ENCODE results near the gene LRP1.

Gene LRP1

DNA sequence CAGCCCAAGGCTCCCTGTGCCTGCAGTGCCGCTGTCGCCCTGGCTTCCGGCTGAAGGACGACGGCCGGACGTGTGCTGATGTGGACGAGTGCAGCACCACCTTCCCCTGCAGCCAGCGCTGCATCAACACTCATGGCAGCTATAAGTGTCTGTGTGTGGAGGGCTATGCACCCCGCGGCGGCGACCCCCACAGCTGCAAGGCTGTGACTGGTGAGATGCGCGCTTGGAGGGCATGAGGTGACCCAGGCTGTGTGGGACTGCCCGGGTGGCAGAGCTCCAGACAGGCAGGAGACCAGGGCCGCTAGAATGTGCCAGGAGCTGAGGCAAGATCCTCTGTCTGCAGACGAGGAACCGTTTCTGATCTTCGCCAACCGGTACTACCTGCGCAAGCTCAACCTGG is 68.7 kb downstream of the LRP1 start:
- no peak for DNase-seq

- no peak for DNase-seq
Measured at GRCh38 chr12:57198329-57198728, 70.0 kb downstream of the LRP1 start.

DNA sequence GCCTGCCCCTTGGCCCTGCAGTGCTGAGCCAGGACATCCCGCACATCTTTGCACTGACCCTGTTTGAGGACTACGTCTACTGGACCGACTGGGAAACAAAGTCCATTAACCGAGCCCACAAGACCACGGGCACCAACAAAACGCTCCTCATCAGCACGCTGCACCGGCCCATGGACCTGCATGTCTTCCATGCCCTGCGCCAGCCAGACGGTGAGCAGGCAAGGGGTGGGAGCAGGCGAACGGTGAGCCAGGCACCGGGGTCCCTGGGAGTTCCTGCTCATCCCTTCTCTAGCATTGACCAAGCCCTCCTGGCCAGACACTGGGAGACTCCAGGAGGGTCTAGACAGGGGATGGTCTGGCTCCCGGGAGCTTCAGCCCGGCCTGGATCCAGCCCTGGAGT is 70.9 kb downstream of the LRP1 start:
- DNase-seq, result no peak

DNA sequence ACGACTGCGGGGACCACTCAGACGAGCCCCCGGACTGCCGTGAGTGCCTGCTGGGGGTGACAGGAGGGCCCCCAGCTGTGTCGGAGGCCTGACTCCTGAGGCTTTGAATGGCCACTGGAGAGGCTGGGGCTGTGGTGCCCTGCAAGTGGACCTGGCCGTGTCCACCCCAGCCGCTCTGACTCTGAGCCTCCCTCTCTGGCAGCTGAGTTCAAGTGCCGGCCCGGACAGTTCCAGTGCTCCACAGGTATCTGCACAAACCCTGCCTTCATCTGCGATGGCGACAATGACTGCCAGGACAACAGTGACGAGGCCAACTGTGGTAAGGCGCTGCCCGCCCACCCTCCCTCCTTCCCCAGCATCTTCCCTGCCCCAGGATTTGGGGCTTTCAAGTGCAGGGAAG is 72.2 kb downstream of the LRP1 start:
- DNase-seq, result no peak

GRCh38 chr12:57201219-57201618 is 72.9 kb downstream of the LRP1 start:
- no peak for DNase-seq

- DNase-seq, result no peak
Measured at GRCh38 chr12:57201631-57202030, 73.3 kb downstream of the LRP1 start.

GRCh38 chr12:57202321-57202720 is 74.0 kb downstream of the LRP1 start:
- no peak for DNase-seq

- no peak for DNase-seq
Measured at GRCh38 chr12:57203201-57203600, 74.9 kb downstream of the LRP1 start.

DNA sequence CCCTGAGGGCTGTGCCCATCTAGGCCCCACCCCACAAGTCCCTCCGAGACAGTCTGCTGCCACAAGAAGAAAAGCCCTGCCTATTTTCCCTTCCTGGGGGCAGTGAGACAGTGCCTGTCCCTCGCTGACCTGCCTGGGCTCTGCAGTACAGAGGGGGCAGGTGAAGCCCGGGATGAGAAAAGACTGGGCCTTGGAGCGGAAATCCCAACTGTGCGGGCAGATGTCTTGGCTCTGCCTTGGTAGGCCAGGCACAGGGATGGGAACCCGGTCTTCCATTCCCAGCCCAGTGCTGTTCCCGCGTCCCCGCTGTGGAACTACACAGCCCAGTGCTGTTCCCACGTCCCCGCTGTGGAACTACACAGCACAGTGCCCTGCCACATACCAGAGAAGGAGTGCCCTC is 75.5 kb downstream of the LRP1 start:
- no peak for DNase-seq

- DNase-seq, result no peak
Measured at GRCh38 chr12:57204454-57204853, 76.2 kb downstream of the LRP1 start.

DNA sequence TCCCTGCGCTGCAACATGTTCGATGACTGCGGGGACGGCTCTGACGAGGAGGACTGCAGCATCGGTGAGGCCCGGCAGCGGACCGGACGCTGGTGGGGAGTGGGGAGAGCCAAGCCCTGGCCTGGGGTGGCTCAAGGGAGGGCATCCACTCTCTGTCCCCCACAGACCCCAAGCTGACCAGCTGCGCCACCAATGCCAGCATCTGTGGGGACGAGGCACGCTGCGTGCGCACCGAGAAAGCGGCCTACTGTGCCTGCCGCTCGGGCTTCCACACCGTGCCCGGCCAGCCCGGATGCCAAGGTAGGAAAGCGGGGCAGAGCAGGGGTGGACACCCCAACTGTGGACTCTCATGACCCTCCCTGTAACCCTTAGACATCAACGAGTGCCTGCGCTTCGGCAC is 76.9 kb downstream of the LRP1 start:
- no peak for DNase-seq

DNA sequence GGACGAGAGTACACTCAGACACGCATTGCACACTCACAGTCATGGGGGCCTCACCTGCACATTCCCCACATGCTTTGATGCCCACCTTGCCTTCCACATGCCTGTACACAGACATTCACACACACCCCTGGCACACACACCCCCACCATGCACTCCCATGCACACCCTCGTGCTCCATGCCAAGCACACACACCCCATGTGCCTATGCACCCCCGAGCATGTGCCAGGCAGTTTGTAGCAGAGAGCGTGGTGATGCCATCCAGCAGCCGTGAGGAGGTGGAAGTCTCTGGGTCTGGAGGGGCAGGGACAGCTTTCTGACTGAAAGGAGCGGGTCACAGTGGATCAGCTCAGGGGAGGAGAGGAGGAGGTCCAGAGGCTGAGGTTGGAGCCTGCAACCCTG is 77.6 kb downstream of the LRP1 start:
- no peak for DNase-seq

GRCh38 chr12:57207731-57208630 is 79.7 kb downstream of the LRP1 start:
- no peak for DNase-seq

DNA sequence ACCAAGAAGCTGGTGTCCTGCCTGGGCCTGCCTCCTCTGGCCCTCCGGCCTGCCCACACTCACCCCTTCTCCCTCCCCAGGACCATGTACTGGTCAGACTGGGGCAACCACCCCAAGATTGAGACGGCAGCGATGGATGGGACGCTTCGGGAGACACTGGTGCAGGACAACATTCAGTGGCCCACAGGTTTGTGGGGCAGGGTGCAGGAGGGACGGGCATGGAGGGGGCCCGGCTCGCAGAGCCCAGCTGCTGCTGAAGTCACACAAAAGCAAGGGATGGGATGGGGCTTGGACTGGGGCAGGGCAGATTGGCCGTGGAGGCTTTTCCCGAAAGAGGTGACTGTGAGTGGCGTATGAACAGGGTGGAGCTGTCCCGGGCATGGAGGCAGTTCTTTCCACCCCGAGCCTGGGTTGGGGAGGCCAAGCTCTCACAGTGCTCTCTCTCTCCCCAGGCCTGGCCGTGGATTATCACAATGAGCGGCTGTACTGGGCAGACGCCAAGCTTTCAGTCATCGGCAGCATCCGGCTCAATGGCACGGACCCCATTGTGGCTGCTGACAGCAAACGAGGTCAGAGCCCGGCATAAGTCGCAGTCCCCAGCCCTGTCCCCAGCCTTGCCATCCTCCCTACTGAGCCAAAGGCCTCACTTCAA is 80.5 kb downstream of the LRP1 start:
- no peak for DNase-seq

GRCh38 chr12:57209916-57210315 is 81.6 kb downstream of the LRP1 start:
- no peak for DNase-seq

DNA sequence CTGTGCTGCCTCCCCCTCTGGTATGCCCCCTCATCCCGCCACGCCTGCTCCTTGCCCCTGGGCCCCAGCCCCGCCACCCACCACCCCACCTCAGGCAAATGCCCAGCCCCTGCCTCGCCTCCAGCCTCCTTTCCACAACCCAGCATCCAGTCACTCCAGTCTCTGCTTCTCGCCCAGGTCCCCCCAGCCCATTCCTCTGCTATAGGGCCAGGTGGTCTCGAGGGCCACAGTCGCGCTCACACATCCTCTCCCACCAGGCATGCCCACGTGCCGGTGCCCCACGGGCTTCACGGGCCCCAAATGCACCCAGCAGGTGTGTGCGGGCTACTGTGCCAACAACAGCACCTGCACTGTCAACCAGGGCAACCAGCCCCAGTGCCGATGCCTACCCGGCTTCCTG is 82.2 kb downstream of the LRP1 start:
- DNase-seq, result no peak

GRCh38 chr12:57210926-57211692 is 82.8 kb downstream of the LRP1 start:
- DNase-seq, result no peak

DNA sequence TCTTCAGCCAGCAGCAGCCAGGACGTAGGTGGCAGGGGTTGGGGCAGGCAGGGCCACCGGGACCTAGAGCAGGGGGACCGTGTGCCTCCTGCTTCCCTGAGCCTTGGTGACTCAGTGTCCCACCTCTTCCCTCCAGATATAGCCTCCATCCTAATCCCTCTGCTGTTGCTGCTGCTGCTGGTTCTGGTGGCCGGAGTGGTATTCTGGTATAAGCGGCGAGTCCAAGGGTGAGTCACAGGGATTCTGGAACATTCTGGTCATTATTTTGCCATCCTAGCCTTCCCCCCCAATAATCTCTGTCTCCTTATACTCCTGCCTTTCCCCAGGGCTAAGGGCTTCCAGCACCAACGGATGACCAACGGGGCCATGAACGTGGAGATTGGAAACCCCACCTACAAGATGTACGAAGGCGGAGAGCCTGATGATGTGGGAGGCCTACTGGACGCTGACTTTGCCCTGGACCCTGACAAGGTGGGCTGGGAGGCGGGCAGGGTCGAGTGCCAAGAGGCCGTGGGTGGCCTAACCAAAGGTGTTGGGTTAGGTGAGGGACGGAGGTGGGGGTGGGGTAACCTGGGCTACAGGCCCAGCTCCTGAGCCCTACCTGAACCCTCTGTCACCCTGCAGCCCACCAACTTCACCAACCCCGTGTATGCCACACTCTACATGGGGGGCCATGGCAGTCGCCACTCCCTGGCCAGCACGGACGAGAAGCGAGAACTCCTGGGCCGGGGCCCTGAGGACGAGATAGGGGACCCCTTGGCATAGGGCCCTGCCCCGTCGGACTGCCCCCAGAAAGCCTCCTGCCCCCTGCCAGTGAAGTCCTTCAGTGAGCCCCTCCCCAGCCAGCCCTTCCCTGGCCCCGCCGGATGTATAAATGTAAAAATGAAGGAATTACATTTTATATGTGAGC is 83.8 kb downstream of the LRP1 start:
- DNase-seq, result no peak

- no peak for DNase-seq
Measured at GRCh38 chr12:57212701-57213057, 84.4 kb downstream of the LRP1 start.

- DNase-seq, result peak; percentile 59
Measured at GRCh38 chr12:57213058-57213715, 84.9 kb downstream of the LRP1 start.

- DNase-seq, result no peak
Measured at GRCh38 chr12:57213763-57214397, 85.6 kb downstream of the LRP1 start.

GRCh38 chr12:57214398-57214781 is 86.1 kb downstream of the LRP1 start:
- DNase-seq, result no peak

Data from amniotic stem cell (primary cell).